ENCODE data around the gene KLHL11. TPM values are rescaled to one million over a fixed set of nuclear protein-coding genes. Genes with fewer than 3 reads are reported as not detected.
A peak's percentile ranks its signal among the peaks of the same experiment; 100 is the strongest.

Gene KLHL11
- total and polyA plus RNA-seq, 9 of the 15 experiments (the other 6 are each of a cell fraction or from before 2014, with no cell fraction given) = 0.20 to 17.0 (median 10.3) TPM

- TF ChIP-seq, protein P1, sequence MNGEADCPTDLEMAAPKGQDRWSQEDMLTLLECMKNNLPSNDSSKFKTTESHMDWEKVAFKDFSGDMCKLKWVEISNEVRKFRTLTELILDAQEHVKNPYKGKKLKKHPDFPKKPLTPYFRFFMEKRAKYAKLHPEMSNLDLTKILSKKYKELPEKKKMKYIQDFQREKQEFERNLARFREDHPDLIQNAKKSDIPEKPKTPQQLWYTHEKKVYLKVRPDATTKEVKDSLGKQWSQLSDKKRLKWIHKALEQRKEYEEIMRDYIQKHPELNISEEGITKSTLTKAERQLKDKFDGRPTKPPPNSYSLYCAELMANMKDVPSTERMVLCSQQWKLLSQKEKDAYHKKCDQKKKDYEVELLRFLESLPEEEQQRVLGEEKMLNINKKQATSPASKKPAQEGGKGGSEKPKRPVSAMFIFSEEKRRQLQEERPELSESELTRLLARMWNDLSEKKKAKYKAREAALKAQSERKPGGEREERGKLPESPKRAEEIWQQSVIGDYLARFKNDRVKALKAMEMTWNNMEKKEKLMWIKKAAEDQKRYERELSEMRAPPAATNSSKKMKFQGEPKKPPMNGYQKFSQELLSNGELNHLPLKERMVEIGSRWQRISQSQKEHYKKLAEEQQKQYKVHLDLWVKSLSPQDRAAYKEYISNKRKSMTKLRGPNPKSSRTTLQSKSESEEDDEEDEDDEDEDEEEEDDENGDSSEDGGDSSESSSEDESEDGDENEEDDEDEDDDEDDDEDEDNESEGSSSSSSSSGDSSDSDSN (IDR thresholded peaks at IDR 0.05; ENCODE audit: borderline replicate concordance in 1 of 2, low read depth in 2 of 2, low read length in 2 of 2) = 0 out of 4 replicates have a peak, but pooled peaks of 1 of the 2 experiments have one; percentile 50
- TF ChIP-seq ZNF583 (CRISPR knock-in tag; IDR thresholded peaks at IDR 0.05) = no peak
- no peak for TF ChIP-seq FOXJ3 (CRISPR knock-in tag; IDR thresholded peaks at IDR 0.05)
- no peak for TF ChIP-seq ZHX1 (conservative IDR thresholded peaks at IDR 0.05; ENCODE audit: low read length)
- TF ChIP-seq NRF1 (conservative IDR thresholded peaks at IDR 0.05 in 1 of 2, IDR thresholded peaks at IDR 0.05 in 1 of 2) = no peak; a peak in 1 of 4 replicates
- TF ChIP-seq GTF2F1 (IDR thresholded peaks at IDR 0.05; ENCODE audit: low read depth, low read length) = no peak
- no peak for TF ChIP-seq NFRKB (IDR thresholded peaks at IDR 0.05; ENCODE audit: low read depth)
- no peak for TF ChIP-seq CCAR2 (IDR thresholded peaks at IDR 0.05; ENCODE audit: low read depth, low read length)
- TF ChIP-seq YY1 (IDR thresholded peaks at IDR 0.05; ENCODE audit: borderline replicate concordance in 1 of 3, control insufficient read depth in 1 of 3, extremely low read depth in 1 of 3, insufficient read depth in 3 of 3, insufficient read length in 1 of 3, insufficient replicate concordance in 2 of 3, low read depth in 1 of 3, low read length in 2 of 3) = no peak
- TF ChIP-seq HMG20B (CRISPR knock-in tag; IDR thresholded peaks at IDR 0.05) = no peak
- TF ChIP-seq CBFA2T3 (IDR thresholded peaks at IDR 0.05) = no peak
- no peak for TF ChIP-seq ZNF140 (CRISPR knock-in tag; IDR thresholded peaks at IDR 0.05)
- TF ChIP-seq, protein P2, sequence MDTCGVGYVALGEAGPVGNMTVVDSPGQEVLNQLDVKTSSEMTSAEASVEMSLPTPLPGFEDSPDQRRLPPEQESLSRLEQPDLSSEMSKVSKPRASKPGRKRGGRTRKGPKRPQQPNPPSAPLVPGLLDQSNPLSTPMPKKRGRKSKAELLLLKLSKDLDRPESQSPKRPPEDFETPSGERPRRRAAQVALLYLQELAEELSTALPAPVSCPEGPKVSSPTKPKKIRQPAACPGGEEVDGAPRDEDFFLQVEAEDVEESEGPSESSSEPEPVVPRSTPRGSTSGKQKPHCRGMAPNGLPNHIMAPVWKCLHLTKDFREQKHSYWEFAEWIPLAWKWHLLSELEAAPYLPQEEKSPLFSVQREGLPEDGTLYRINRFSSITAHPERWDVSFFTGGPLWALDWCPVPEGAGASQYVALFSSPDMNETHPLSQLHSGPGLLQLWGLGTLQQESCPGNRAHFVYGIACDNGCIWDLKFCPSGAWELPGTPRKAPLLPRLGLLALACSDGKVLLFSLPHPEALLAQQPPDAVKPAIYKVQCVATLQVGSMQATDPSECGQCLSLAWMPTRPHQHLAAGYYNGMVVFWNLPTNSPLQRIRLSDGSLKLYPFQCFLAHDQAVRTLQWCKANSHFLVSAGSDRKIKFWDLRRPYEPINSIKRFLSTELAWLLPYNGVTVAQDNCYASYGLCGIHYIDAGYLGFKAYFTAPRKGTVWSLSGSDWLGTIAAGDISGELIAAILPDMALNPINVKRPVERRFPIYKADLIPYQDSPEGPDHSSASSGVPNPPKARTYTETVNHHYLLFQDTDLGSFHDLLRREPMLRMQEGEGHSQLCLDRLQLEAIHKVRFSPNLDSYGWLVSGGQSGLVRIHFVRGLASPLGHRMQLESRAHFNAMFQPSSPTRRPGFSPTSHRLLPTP (IDR thresholded peaks at IDR 0.05; ENCODE audit: borderline replicate concordance, extremely low read depth, insufficient read length) = no peak
- TF ChIP-seq ZNF263 (CRISPR knock-in tag; IDR thresholded peaks at IDR 0.05; ENCODE audit: borderline replicate concordance) = peak; percentile 32; the same call in 1 of the 2 replicates
- TF ChIP-seq, protein P3, sequence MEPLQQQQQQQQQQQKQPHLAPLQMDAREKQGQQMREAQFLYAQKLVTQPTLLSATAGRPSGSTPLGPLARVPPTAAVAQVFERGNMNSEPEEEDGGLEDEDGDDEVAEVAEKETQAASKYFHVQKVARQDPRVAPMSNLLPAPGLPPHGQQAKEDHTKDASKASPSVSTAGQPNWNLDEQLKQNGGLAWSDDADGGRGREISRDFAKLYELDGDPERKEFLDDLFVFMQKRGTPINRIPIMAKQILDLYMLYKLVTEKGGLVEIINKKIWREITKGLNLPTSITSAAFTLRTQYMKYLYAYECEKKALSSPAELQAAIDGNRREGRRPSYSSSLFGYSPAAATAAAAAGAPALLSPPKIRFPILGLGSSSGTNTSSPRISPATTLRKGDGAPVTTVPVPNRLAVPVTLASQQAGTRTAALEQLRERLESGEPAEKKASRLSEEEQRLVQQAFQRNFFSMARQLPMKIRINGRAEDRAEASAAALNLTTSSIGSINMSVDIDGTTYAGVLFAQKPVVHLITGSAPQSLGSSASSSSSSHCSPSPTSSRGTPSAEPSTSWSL (CRISPR knock-in tag; IDR thresholded peaks at IDR 0.05; ENCODE audit: borderline replicate concordance) = no peak
- TF ChIP-seq, protein P4, sequence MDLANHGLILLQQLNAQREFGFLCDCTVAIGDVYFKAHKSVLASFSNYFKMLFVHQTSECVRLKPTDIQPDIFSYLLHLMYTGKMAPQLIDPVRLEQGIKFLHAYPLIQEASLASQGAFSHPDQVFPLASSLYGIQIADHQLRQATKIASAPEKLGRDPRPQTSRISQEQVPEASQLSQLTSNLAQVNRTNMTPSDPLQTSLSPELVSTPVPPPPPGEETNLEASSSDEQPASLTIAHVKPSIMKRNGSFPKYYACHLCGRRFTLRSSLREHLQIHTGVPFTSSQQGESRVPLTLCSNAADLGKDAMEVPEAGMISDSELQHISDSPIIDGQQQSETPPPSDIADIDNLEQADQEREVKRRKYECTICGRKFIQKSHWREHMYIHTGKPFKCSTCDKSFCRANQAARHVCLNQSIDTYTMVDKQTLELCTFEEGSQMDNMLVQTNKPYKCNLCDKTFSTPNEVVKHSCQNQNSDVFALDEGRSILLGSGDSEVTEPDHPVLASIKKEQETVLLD (IDR thresholded peaks at IDR 0.05) = no peak
- TF ChIP-seq ILF3 (IDR thresholded peaks at IDR 0.05; ENCODE audit: borderline replicate concordance) = no peak
These were observed 322 bp upstream of the KLHL11 start (continued) for GRCh38 chr17:41865596-41865893.

All from K562 (cell line).